Testis (tissue), 2 donors: ENCODE results near the gene HMGA1.
"Not testable (repeated sequence)": the region's sequence is repeated elsewhere in the genome, so short reads cannot be mapped to it uniquely, and the experiment has no call there.

Experiments
- POLR2A ChIP-seq: fragments of 450-650 bp; IDR thresholded peaks from one replicate; pipeline ENCODE4 v1.6.1; 2017; ENCODE audit warnings: antibody characterized with exemption, mild to moderate bottlenecking, moderate library complexity
- TF ChIP-seq, protein P1 (sequence below), 3 experiments: fragments of 450-650 bp in 2 of 3; fragments of 200-600 bp in 1 of 3; sonication (generic) in 1 of 3; IDR thresholded peaks; one replicate each; pipeline ENCODE4 v1.5.1; 2016 to 2019; ENCODE audit warnings: antibody characterized with exemption in 3 of 3, mild to moderate bottlenecking in 2 of 3, moderate library complexity in 1 of 3

DNA sequence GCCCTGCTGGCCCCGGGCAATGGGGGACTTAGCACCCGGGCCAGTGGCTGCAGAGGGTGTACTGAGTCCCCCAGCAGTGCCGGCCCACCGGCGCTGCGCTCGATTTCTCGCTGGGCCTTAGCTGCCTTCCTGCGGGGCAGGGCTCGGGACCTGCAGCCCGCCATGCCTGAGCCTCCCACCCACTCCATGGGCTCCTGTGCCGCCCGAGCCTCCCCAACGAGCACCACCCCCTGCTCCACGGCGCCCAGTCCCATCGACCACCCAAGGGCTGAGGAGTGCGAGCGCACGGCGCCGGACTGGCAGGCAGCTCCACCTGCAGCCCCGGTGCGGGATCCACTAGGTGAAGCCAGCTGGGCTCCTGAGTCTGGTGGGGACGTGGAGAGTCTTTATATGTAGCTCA, 32.5 kb downstream of the HMGA1 start:
- not testable (repeated sequence) for TF ChIP-seq POLR2A
- TF ChIP-seq, protein P1, sequence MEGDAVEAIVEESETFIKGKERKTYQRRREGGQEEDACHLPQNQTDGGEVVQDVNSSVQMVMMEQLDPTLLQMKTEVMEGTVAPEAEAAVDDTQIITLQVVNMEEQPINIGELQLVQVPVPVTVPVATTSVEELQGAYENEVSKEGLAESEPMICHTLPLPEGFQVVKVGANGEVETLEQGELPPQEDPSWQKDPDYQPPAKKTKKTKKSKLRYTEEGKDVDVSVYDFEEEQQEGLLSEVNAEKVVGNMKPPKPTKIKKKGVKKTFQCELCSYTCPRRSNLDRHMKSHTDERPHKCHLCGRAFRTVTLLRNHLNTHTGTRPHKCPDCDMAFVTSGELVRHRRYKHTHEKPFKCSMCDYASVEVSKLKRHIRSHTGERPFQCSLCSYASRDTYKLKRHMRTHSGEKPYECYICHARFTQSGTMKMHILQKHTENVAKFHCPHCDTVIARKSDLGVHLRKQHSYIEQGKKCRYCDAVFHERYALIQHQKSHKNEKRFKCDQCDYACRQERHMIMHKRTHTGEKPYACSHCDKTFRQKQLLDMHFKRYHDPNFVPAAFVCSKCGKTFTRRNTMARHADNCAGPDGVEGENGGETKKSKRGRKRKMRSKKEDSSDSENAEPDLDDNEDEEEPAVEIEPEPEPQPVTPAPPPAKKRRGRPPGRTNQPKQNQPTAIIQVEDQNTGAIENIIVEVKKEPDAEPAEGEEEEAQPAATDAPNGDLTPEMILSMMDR (IDR thresholded peaks at IDR 0.05): not testable (repeated sequence)
